PC-3 (cell line): ENCODE data around the gene PTH2.

Experiments used
- EZH2 ChIP-seq: fragments of 300-600 bp; sonication (generic); IDR thresholded peaks from one replicate; pipeline ENCODE4 v1.6.1; 2017; ENCODE audit warnings: antibody characterized with exemption, mild to moderate bottlenecking, low read length; ENCODE audit not compliant: unreplicated experiment
- TF ChIP-seq, protein P1 (sequence below): fragments of 300-600 bp; sonication (generic); conservative IDR thresholded peaks from 2 replicates; pipeline ENCODE4 v1.5.1; 2017; ENCODE audit warnings: antibody characterized with exemption, low read depth, mild to moderate bottlenecking, low read length

DNA sequence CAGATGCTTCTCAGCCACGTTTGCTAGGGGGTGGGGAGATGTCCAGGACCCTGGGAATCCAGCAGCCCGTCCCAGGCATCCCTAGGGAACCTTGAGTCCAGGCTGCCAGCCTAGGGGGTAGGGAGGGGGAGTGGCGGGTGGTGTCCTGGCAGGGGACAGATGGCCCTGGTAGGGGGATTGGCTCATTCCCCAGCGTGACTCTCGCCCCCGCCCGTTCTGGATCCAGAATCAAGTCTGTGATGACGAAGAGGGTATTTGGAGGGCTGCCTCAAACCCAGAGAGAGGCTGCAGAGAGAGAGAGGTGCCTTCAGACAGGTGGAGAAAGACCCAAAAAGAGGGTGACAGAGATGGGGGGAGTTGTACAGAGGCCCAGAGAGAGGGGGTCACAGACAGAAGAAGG lies 14.0 kb upstream of the PTH2 start:
- TF ChIP-seq, protein P1, sequence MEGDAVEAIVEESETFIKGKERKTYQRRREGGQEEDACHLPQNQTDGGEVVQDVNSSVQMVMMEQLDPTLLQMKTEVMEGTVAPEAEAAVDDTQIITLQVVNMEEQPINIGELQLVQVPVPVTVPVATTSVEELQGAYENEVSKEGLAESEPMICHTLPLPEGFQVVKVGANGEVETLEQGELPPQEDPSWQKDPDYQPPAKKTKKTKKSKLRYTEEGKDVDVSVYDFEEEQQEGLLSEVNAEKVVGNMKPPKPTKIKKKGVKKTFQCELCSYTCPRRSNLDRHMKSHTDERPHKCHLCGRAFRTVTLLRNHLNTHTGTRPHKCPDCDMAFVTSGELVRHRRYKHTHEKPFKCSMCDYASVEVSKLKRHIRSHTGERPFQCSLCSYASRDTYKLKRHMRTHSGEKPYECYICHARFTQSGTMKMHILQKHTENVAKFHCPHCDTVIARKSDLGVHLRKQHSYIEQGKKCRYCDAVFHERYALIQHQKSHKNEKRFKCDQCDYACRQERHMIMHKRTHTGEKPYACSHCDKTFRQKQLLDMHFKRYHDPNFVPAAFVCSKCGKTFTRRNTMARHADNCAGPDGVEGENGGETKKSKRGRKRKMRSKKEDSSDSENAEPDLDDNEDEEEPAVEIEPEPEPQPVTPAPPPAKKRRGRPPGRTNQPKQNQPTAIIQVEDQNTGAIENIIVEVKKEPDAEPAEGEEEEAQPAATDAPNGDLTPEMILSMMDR: no peak
- no peak for TF ChIP-seq EZH2
